Breast epithelium (tissue), 4 donors: Measurements from ENCODE around the gene SPAG6. TPM values are rescaled to one million over a fixed set of nuclear protein-coding genes. Genes with fewer than 3 reads are reported as not detected.

Source experiments
- DNase-seq, 2 donors: peaks; one replicate each; pipeline ENCODE4 v3.0.0-alpha.2; 2019; ENCODE audit warnings: low spot score in 2 of 2
- H3K27ac ChIP-seq, 2 donors: fragments of 200-600 bp; sonication (generic) in 1 of 2; one replicate each; pipeline ENCODE4 v1.5.1; 2016 to 2019; ENCODE audit warnings: mild to moderate bottlenecking in 1 of 2
- H3K27me3 ChIP-seq, 2 donors: fragments of 200-600 bp; sonication (generic) in 1 of 2; one replicate each; pipeline versions ENCODE4 v1.5.1 to v1.6.0; 2017 to 2019; ENCODE audit warnings: control low read depth in 1 of 2, mild to moderate bottlenecking in 1 of 2
- H3K36me3 ChIP-seq: fragments of 200-600 bp; one replicate; pipeline ENCODE4 v1.5.1; 2019
- H3K4me1 ChIP-seq, 2 donors: fragments of 200-600 bp; sonication (generic); one replicate each; pipeline ENCODE4 v1.5.1; 2016 to 2019; ENCODE audit warnings: control low read depth in 1 of 2
- H3K4me3 ChIP-seq, 3 donors: fragments of 200-600 bp; sonication (generic); 1 replicate in 2 of 3; 2 replicates in 1 of 3; pipeline ENCODE4 v1.5.1; 2016 to 2019; ENCODE audit warnings: mild to moderate bottlenecking in 3 of 3, moderate library complexity in 2 of 3
- H3K9me3 ChIP-seq, 2 donors: fragments of 200-600 bp; sonication (generic) in 1 of 2; one replicate each; pipeline ENCODE4 v1.5.1; 2016 to 2019; ENCODE audit warnings: control low read depth in 1 of 2
- CTCF ChIP-seq, 3 donors: fragments of 450-650 bp; IDR thresholded peaks; one replicate each; pipeline ENCODE4 v1.5.1; 2016 to 2017; ENCODE audit warnings: antibody characterized with exemption in 3 of 3, mild to moderate bottlenecking in 3 of 3, moderate library complexity in 3 of 3
- POLR2A ChIP-seq: fragments of 450-650 bp; IDR thresholded peaks from one replicate; pipeline ENCODE4 v1.6.1; 2016; ENCODE audit warnings: antibody characterized with exemption, mild to moderate bottlenecking, moderate library complexity
- POLR2AphosphoS5 ChIP-seq, 3 donors: sonication (generic); formaldehyde crosslinking; IDR thresholded peaks; one replicate each; pipeline ENCODE4 v1.6.1; 2017; ENCODE audit warnings: antibody characterized with exemption in 3 of 3
- intact Hi-C: fragments of 100-400 bp; cut with DNase I; formaldehyde crosslinking; loops from one replicate; pipeline ENCODE4 v1.15.1; 2023; ENCODE audit warnings: low total_unique reads
- total RNA-seq, 3 donors: library from RNA; depleted of rRNA; stranded (reverse); fragments of >200 nt; gene quantifications; one replicate each; pipeline ENCODE4 v1.1.0, GENCODE V29; 2016

SPAG6 gene
- total RNA-seq, 3 donors from 2014 or later = 0.59 to 4.9 TPM; not detected in 1

GRCh38 chr10:22344249-22344648 is 1.0 kb upstream of the SPAG6 start:
- no peaks in the 10 kb centered on the region for H3K36me3 ChIP-seq
- H3K4me3 ChIP-seq = no peak overlapping the region
- H3K4me1 ChIP-seq = peaks cover 0 to 4% of the 10 kb centered on the region in 2 donors
- peaks cover 8 to 70% of the 10 kb centered on the region in 2 donors for H3K27me3 ChIP-seq
- intact Hi-C loops = no loop called here
- H3K27ac ChIP-seq = no peak overlapping the region
- TF ChIP-seq CTCF (IDR thresholded peaks at IDR 0.05) (no peak), POLR2A (no peak), POLR2AphosphoS5 (IDR thresholded peaks at IDR 0.05) (no peak)
- H3K9me3 ChIP-seq = no peaks in the 10 kb centered on the region
- DNase-seq = no peak

GRCh38 chr10:22344781-22345300 is 455 bp upstream of the SPAG6 start:
- TF ChIP-seq POLR2AphosphoS5 (IDR thresholded peaks at IDR 0.05) = no peak
- TF ChIP-seq POLR2A = no peak
- TF ChIP-seq CTCF (IDR thresholded peaks at IDR 0.05) = no peak
- Histone ChIP-seq H3K4me3 (peak overlapping the region in 2 of 3 donors; percentile 36 to 50), H3K9me3 (no peaks in the 10 kb centered on the region), H3K27ac (no peak overlapping the region), H3K4me1 (peaks cover 0 to 3% of the 10 kb centered on the region in 2 donors), H3K36me3 (no peaks in the 10 kb centered on the region), H3K27me3 (peaks cover 8 to 65% of the 10 kb centered on the region in 2 donors)
- intact Hi-C loops = no loop called here
- DNase-seq = no peak

GRCh38 chr10:22346096-22346661 is 883 bp downstream of the SPAG6 start:
- peak overlapping the region in 1 of 3 donors; percentile 50 for H3K4me3 ChIP-seq
- TF ChIP-seq POLR2AphosphoS5 (IDR thresholded peaks at IDR 0.05) (no peak), CTCF (IDR thresholded peaks at IDR 0.05) (no peak), POLR2A (no peak)
- H3K27ac ChIP-seq = no peak overlapping the region
- no peaks in the 10 kb centered on the region for H3K9me3 ChIP-seq
- intact Hi-C loops = no loop called here
- DNase-seq = no peak
- no peaks in the 10 kb centered on the region for H3K36me3 ChIP-seq
- no peaks in the 10 kb centered on the region for H3K4me1 ChIP-seq
- peaks cover 8 to 63% of the 10 kb centered on the region in 2 donors for H3K27me3 ChIP-seq

- Histone ChIP-seq H3K9me3 (no peaks in the 10 kb centered on the region), H3K27ac (no peak overlapping the region), H3K4me1 (no peaks in the 10 kb centered on the region), H3K27me3 (peaks cover 8 to 27% of the 10 kb centered on the region in 2 donors), H3K4me3 (no peak overlapping the region), H3K36me3 (no peaks in the 10 kb centered on the region)
- DNase-seq = no peak
- TF ChIP-seq CTCF (IDR thresholded peaks at IDR 0.05) (no peak), POLR2A (no peak), POLR2AphosphoS5 (IDR thresholded peaks at IDR 0.05) (no peak)
- intact Hi-C loops = no loop called here
Measured at GRCh38 chr10:22349755-22350154, 4.5 kb downstream of the SPAG6 start.

- TF ChIP-seq POLR2A = no peak
- TF ChIP-seq CTCF (IDR thresholded peaks at IDR 0.05) = no peak
- no peak for TF ChIP-seq POLR2AphosphoS5 (IDR thresholded peaks at IDR 0.05)
- intact Hi-C loops = no loop called here
- no peak overlapping the region for H3K27ac ChIP-seq
Measured at GRCh38 chr10:22351131-22351703, 5.9 kb downstream of the SPAG6 start.

More at GRCh38 chr10:22351131-22351703, 5.9 kb downstream of the SPAG6 start:
- H3K4me1 ChIP-seq = no peaks in the 10 kb centered on the region
- no peak overlapping the region for H3K4me3 ChIP-seq
- H3K36me3 ChIP-seq = no peaks in the 10 kb centered on the region
- H3K9me3 ChIP-seq = no peaks in the 10 kb centered on the region
- peaks cover 0 to 13% of the 10 kb centered on the region in 2 donors for H3K27me3 ChIP-seq
- DNase-seq = no peak
